ENCODE measurements around the gene MAMLD1. TPM values are rescaled to one million over a fixed set of nuclear protein-coding genes. Genes with fewer than 3 reads are reported as not detected.

The MAMLD1 gene
- total RNA-seq, 1 experiment from 2014 or later, result 0.48 TPM

GRCh38 chrX:150512461-150512901 is 149.4 kb downstream of the MAMLD1 start:
- no peak overlapping the region for H3K4me2 ChIP-seq (ENCODE audit: insufficient read depth, insufficient read length, low read length)
- H3K9me3 ChIP-seq (ENCODE audit: control insufficient read depth, low read depth, low read length), result no peaks in the 10 kb centered on the region
- no peak for DNase-seq
- H3K4me1 ChIP-seq (ENCODE audit: insufficient read depth, low read length), result peaks cover 7% of the 10 kb centered on the region; the same call in 1 of the 2 replicates
- Mint-ChIP-seq H3K9me3 (peaks cover 74 to 81% of the 10 kb centered on the region in 2 experiments), H3K27me3 (ENCODE audit: low read depth) (peaks cover 9% of the 10 kb centered on the region), H3K4me1 (peaks cover 29 to 36% of the 10 kb centered on the region in 2 experiments), H3K4me3 (no peak overlapping the region), H3K36me3 (ENCODE audit: insufficient read depth in 1 of 3, low read depth in 3 of 3) (peaks cover 0 to 5% (median 4%) of the 10 kb centered on the region in 3 experiments; a peak in 2 of 7 replicates), H3K27ac (no peak overlapping the region; a peak in 1 of 7 replicates)
- H3K56ac ChIP-seq (ENCODE audit: insufficient read length, low read depth, low read length), result no peak overlapping the region
- no peak overlapping the region for H2AK5ac ChIP-seq (ENCODE audit: insufficient read length, low read length)
- no peak overlapping the region for H3K23ac ChIP-seq (ENCODE audit: insufficient read length, low read depth, low read length)
- H4K8ac ChIP-seq (replicated peaks; ENCODE audit: insufficient read length, low read depth, low read length), result no peak overlapping the region
- no peak overlapping the region for H2BK20ac ChIP-seq (ENCODE audit: low read depth, low read length, poor library complexity, severe bottlenecking)
- no peak overlapping the region for H3K9ac ChIP-seq (ENCODE audit: extremely low read depth, insufficient read length, low read length)
- H3T11ph ChIP-seq (ENCODE audit: low read length), result no peak overlapping the region
- H3K23me2 ChIP-seq (ENCODE audit: insufficient read length, low read depth, low read length, poor library complexity, severe bottlenecking), result peaks cover under 1% of the 10 kb centered on the region
- H3K79me2 ChIP-seq (ENCODE audit: insufficient read depth, low read length), result no peaks in the 10 kb centered on the region
- no peak overlapping the region for H2BK15ac ChIP-seq (ENCODE audit: low read depth, low read length)
- WGBS (ENCODE audit: extremely low coverage, insufficient read length, low lambda C conversion rate), result no CpG with 5 or more reads among the region's 14 CpGs
- no peak overlapping the region for H2BK120ac ChIP-seq (ENCODE audit: low read depth, low read length, poor library complexity, severe bottlenecking)
- H4K5ac ChIP-seq (ENCODE audit: insufficient read length, low read depth, low read length), result no peak overlapping the region
- no peak overlapping the region for H3K18ac ChIP-seq (ENCODE audit: insufficient read length, low read depth, low read length)
- no peaks in the 10 kb centered on the region for H4K20me1 ChIP-seq (ENCODE audit: control insufficient read depth, insufficient read depth, insufficient read length)
- no peak for TF ChIP-seq CTCF (conservative IDR thresholded peaks at IDR 0.05)
- H2AFZ ChIP-seq (ENCODE audit: low read length), result no peak overlapping the region
- no peak overlapping the region for H3K27ac ChIP-seq (ENCODE audit: insufficient read length, low read depth, low read length)
- H3K4ac ChIP-seq (ENCODE audit: low read depth, low read length), result no peak overlapping the region
- H3K14ac ChIP-seq (ENCODE audit: insufficient read depth, low read length), result no peak overlapping the region; the same call in 1 of the 2 replicates
- H3K27me3 ChIP-seq (ENCODE audit: insufficient read depth, low read length), result no peaks in the 10 kb centered on the region
- H2BK5ac ChIP-seq (ENCODE audit: insufficient read length, low read length), result no peak overlapping the region
- no peak overlapping the region for H4K91ac ChIP-seq (ENCODE audit: insufficient read length, low read depth, low read length)
- no peak overlapping the region for H2BK12ac ChIP-seq (ENCODE audit: insufficient read length, low read depth, low read length)
- no peaks in the 10 kb centered on the region for H3K79me1 ChIP-seq (ENCODE audit: insufficient read depth, low read depth, low read length, poor library complexity, severe bottlenecking)
